ENCODE results near the gene ARAP1.

Gene ARAP1

GRCh38 chr11:72705442-72706365, 46.5 kb downstream of the ARAP1 start:
- no peak for DNase-seq (ENCODE audit: low read depth, low spot score)

- DNase-seq (ENCODE audit: low read depth, low spot score): no peak
Measured at GRCh38 chr11:72704783-72705265, 47.4 kb downstream of the ARAP1 start.

GRCh38 chr11:72704028-72704782, 48.0 kb downstream of the ARAP1 start:
- no peak for DNase-seq (ENCODE audit: low read depth, low spot score)

- no peak for DNase-seq (ENCODE audit: low read depth, low spot score)
Measured at GRCh38 chr11:72703267-72704008, 48.8 kb downstream of the ARAP1 start.

- no peak for DNase-seq (ENCODE audit: low read depth, low spot score)
Measured at GRCh38 chr11:72702577-72703241, 49.5 kb downstream of the ARAP1 start.

- no peak for DNase-seq (ENCODE audit: low read depth, low spot score)
Measured at GRCh38 chr11:72702096-72702495, 50.1 kb downstream of the ARAP1 start.

GRCh38 chr11:72701466-72701865, 50.7 kb downstream of the ARAP1 start:
- no peak for DNase-seq (ENCODE audit: low read depth, low spot score)

- no peak for DNase-seq (ENCODE audit: low read depth, low spot score)
Measured at GRCh38 chr11:72700146-72700545, 52.1 kb downstream of the ARAP1 start.

- DNase-seq (ENCODE audit: low read depth, low spot score): no peak
Measured at GRCh38 chr11:72697814-72698213, 54.4 kb downstream of the ARAP1 start.

GRCh38 chr11:72696866-72697700, 55.1 kb downstream of the ARAP1 start:
- DNase-seq (ENCODE audit: low read depth, low spot score): no peak

GRCh38 chr11:72695354-72695753, 56.9 kb downstream of the ARAP1 start:
- no peak for DNase-seq (ENCODE audit: low read depth, low spot score)

- no peak for DNase-seq (ENCODE audit: low read depth, low spot score)
Measured at GRCh38 chr11:72693271-72693968, 58.8 kb downstream of the ARAP1 start.

- DNase-seq (ENCODE audit: low read depth, low spot score): no peak
Measured at GRCh38 chr11:72692498-72693237, 59.5 kb downstream of the ARAP1 start.

- DNase-seq (ENCODE audit: low read depth, low spot score): no peak
Measured at GRCh38 chr11:72690166-72690565, 62.0 kb downstream of the ARAP1 start.

- no peak for DNase-seq (ENCODE audit: low read depth, low spot score)
Measured at GRCh38 chr11:72688929-72689328, 63.3 kb downstream of the ARAP1 start.

GRCh38 chr11:72688486-72688885, 63.7 kb downstream of the ARAP1 start:
- no peak for DNase-seq (ENCODE audit: low read depth, low spot score)

- DNase-seq (ENCODE audit: low read depth, low spot score): no peak
Measured at GRCh38 chr11:72687326-72687725, 64.9 kb downstream of the ARAP1 start.

- DNase-seq (ENCODE audit: low read depth, low spot score): no peak
Measured at GRCh38 chr11:72686639-72687220, 65.5 kb downstream of the ARAP1 start.

Measured in iPS DF 19.7 (cell line).